NCI-H1436 treated with DMSO at 0.1 percent for 48 hours (cell line): ENCODE results near the gene RIMBP2.

ENCODE experiments used
- DNase-seq: peaks from one replicate; lab custom pipeline; 2025; lab: John Stamatoyannopoulos, UW

RIMBP2 gene

DNA sequence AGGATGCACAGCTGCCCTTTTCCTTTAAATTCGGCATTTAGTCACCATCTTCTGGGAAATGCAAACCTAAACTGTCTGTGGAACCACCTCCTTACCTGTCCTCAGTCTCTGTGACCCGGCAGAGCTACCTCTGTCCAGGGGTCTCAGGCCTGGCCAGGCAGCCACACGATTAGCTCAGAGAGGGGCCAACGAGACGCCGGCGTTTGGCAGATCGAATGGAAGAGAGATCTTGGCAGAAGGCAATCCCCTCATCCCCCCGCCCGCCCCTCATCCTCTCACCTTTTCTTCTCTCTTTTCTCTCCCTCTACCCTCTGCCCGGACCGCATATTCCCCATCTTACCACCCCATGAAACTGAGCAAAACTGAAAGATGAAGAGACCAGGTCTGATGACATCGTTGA, 277.4 kb downstream of the RIMBP2 start:
- DNase-seq: no peak

DNA sequence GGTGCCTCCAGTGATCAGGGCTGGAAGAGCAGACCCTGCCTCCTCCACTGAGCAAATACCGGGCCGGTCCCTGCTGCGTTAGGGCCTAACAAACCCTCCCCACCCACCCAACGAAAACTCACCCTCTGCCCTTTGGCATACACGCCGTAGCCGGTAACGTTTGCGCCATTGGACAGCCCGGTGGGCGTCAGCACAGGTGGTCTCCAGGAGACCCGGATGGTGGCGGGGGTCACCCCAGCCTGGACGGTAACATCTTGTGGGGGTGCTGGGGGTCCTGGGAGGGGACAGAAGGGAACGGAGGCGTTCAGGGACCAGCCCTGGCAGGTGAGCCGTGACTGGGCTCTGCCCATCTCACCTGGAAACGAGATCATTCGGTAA, 277.9 kb downstream of the RIMBP2 start:
- DNase-seq: no peak

DNA sequence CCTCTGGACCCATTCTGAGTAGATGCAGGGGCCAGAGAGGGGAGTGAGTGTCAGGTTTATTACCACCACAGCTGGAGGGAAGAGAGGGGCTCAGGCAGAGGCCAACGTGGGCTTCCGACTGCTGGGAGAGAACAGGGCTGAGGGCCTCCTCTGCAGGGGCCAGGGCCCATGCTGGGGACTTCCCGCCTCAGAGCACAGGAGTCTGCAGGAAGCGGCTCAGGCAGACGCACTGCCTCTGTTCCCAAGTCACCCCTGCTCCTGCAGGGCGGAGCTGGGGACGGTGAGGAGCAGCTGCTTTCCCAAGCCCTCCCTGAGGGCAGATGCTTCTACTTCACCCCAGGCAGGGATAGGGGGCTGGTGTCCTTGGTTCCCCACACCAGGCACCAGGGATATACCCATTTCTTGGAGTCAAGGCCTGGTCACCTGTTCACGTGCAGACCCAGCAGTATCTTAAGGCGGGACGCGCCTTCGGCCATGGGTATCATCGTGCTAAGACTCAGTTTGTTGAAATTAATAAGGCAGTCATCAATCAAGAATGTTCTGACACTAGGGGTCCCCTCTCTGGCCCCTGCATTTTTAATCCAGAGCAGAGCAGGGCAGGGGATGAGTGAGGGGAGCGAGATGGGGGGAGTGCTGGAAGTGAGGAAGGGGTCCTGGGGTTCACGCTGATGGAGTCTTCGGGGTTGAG, 278.4 kb downstream of the RIMBP2 start:
- no peak for DNase-seq

DNA sequence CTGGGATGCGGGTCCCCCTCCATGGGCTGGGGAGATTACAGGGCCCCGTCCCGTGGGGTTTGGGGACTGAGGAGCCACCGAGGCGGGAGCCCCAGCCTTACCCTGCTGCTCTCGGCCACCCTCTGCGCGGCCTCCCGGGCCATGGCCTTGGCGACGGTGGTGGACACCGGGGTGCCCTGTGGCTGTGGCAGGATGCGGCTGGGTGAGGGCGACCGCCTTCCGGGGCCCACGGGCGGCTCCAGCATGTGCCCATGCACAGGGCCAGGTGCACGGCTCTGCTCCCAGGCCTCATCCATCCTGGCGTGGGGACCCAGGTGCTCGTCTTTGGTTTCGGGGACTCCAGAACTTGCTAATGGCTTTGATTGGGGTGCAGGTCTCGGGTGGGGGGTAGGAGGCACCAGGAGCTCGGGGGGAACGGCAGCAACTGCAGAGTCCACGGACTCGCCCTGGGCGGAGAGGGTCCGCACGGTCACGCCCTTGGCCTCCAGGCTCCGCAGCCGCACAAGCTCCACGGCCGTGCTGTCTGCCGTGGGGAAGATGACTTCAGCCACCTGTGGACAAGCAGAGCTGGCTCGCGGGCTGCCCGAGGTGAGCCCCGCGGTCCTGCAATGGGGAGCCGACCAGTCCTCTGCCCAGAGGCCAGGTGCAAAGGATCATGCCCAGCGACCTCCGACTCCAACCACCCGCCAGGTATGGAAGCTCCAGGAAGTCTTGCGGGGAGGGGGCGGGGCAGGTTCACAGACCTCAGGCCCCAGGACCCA, 279.2 kb downstream of the RIMBP2 start:
- no peak for DNase-seq

DNA sequence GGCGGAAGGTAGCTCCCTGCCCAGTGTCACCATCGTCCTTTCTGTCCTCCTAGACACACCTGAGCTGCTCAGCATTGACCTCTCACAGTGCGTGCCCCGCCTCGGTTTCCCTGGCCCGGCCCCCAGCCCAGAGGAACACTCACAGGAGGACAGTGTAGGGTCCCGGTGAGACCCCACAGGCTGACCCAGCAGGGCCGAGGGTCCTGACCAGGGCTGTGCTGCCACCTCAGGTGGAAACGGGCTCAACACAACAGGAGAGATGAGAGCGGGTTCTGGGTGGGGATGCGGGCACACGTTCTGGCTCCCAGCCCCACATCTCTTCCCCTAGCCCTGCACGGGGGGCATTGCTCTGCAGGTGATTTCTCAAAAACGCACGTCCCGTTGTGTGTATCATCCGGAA, 280.3 kb downstream of the RIMBP2 start:
- no peak for DNase-seq

DNA sequence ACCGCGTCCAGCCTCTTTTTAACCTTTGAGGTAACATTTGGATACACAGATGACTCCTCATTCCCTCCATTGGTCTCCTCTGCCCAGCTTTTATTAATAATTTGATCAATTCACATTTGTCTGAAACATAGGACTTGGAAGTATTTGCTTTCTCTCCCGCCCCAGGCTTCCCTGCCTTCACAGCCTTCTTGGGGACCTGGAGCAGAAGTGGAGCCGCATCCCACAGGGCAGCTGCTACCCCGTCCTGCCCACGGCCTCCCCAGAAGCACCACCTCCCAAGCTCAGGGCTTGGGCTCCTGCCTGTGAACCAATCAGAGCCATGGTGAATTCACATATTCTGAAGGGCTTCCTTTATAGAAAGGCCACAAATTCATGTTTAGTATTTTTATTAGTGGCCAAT, 280.8 kb downstream of the RIMBP2 start:
- DNase-seq: no peak

DNA sequence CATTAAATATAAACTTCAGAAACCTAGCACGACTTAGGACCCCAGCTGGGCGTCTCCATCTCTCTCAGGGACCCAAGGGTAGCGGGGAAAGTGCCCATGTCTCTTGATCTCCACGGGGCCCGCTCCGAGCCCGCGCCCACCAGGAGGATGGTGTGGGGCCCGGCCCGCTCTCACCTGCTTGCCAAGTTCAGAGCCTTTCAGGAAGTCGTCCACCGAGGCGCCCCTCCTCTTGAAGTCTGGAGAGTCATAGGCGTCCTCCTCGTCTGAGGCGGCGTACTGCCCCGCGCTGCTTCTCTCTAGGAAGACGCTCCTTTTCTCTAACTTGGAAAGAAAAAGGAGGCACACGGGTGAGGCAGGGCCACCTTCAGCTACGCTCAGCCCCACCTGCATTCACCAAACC, 281.5 kb downstream of the RIMBP2 start:
- DNase-seq: no peak

DNA sequence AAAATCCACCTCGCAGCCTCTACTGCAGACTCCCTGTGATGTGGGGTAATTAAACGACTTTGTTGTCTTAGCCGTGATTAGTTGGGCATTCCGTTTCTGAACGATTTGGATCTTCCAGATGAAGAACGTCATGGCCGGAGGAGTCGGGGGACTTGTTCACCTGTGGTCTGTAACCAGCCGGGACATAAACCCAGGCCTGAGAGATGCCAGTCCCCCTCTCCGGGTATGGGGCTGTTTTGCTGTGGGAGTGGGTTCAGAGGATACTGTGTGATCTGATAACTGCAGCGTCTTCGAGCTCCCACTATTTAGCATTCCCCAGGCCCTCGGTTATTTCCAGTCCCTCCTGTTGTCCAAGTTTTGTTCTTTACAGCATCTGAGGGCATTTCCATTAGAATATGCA, 282.3 kb downstream of the RIMBP2 start:
- no peak for DNase-seq

DNA sequence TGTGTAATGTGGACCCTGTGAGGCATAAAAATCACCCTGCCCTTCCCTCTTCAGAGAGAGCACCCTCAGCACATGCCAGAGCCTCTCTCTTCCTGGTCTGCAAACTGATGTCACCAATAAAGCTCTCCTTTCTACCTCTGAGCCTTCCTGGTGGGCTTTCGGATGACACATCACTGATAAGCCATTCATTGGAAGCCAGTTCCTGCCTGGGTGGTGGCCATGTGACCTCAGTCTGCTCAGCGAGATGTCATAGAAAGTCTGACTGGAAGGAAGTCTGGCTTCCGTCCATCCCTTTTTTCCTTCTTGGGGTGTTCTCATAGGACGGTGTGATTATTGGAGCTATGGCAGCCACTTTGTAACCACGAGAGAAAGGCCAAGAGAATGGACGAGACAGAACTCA, 282.7 kb downstream of the RIMBP2 start:
- DNase-seq: no peak

DNA sequence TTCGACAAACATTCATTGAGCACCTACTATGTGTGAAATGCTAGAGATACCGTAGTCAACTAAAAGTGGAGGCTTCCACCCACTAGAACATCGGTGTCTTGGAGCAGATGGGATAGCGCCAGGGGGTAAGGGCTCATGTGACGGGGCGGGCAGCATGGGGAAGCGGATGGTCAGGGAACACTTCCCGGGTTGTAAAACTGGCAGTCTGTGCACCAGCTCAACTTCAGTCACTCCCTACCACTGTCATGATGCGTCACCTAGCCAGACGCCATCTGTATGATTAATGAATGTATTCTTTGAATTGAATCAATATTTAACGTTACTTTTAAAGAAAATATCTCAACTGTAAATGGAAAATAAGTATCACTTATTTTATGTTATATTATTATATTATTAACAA, 284.9 kb downstream of the RIMBP2 start:
- no peak for DNase-seq

DNA sequence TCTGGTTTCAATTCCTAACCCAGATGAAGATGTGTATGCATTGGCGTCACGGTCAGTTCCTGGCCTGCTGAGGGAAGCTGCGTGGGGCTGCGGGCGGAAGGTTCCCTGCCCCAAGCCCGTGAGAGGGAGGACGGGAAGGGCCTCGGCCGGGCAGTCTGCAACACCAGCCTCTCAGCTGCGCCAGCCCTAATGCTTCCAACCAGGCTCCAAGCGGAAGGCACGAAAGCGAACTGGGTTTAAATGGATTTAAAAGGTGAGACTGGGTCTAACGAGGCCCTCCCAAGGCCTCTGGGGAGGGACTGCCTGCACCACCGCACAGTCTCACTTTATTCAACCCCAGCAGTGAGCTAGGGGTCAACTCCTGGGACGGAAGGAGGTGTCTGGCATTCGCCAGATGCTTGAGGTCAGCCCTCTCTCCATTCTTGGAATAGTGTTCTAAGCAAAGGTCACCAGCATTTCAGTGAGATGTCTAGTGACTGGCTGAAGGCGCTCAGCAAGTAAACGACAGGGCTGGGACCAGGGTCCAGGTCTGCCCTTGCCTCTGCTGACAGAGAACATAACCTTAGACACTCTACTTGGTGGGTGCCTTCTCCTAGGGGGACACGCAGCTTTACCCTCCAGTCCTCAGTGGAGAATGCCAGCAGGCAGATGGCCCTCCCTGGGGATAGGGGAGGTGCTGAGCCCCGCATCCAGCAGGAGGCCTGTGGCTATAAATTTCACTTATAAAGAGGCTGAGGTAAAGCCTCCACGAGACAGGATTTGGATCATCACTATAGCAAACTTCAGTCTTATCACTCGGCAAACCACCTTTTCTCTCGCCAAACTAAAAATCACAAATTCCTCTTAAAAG, 286.2 kb downstream of the RIMBP2 start:
- DNase-seq: no peak

DNA sequence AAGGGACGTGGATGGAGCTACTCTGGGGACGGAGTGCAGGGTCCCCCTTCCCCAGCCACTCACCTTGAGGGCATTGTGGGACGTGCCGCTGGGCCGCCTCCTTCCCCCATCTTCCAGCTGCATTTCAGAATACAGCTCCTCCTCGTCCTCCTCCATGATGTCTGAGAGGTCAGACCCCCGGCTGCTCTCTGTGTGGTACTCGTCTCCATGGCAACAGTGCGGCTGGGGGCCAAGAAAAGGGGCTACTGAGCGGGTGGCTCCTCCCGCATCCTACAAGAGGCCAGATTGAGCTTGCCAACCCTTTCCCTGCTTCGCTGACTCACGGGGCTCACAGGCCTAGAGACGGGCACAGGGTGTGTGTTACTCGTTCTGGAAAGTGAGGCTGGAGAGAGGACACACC, 288.0 kb downstream of the RIMBP2 start:
- DNase-seq: no peak

DNA sequence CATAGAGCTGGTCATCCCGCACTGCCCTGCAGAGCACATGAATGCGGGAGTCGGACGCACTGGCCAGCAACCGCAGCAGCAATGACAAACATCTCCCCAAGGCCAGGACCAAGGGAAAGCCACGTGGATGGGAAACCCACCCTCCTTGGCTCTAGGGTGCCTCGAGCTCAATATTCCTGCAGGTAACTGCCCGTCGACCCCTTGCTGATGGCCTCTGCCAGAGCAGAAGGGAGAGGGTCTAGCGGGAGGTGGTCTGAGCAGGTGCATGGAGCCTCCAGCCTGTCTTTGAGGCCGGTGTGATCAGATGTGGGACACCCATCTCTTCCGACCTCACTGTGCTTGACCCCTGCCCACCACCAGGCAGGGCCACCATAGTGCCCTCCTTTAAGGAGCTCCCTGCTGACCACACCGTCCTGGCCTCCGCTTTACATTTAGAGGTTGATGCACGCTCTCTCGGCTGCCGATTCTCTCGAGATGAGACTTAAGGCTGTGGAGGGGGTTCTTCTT, 288.7 kb downstream of the RIMBP2 start:
- DNase-seq: no peak

DNA sequence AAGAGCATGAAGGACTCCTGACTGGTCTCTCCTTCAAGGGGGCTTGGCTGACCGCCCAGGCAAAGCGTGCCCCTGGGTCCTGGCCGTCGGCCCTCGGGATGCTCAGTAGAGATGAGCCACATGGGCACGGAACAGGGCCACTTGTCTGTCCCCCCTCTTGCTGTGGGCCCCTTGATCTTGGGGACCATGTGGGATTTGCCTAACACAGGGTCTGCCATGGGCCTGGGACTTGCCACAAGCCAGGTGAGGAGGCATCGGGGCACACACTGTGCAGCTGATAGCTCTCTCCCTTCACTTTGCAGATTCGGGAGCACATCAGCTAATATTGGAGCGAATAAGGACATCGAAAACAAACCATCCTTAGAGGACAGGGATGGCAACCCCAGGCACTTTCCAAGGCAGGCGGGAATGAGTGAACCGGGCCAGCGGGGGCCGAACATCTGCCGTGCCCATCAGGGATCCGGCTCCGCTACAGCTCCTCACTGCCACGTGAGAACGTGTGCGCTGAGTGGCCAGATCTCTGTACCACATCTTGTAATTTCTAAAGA, 290.3 kb downstream of the RIMBP2 start:
- no peak for DNase-seq

DNA sequence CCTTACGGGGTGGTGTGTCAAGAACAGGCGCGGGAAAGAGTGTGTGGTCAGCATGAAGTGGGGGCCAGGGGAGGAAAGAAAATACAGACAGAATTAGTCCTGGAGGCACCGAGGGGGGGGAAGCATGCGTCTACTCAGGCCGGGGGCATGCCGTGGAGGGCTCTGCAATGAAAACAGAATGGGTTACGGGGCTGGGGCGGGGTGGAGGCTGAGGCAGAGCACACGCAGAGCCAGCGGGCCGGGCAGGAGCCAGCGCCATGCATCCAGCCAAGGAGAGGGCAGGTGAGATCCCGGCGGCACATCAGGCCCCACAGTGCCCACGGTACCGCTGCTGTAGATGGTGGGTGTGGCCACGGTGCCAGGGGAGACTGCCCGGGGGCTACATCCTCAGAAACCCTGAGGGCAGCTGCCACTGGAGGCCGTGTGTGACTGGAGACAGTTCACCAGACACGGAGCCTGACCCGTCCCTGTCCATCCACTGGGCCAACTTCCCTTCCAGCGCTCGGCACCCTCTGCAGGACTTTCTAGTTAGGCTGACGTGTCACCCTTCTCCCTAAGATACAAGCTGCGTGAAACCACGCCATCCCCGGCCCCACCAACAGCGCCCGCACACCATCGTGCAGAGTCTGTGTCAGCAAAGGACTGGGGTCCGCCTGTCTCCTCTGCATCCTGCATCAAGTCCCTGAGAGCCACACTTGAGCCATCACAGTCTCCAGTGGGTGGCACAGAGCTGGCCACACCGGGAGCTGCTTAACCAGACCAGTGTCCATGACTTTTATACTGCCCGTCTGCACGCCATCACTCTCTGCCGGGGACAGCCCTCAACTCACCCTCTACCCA, 291.0 kb downstream of the RIMBP2 start:
- no peak for DNase-seq

DNA sequence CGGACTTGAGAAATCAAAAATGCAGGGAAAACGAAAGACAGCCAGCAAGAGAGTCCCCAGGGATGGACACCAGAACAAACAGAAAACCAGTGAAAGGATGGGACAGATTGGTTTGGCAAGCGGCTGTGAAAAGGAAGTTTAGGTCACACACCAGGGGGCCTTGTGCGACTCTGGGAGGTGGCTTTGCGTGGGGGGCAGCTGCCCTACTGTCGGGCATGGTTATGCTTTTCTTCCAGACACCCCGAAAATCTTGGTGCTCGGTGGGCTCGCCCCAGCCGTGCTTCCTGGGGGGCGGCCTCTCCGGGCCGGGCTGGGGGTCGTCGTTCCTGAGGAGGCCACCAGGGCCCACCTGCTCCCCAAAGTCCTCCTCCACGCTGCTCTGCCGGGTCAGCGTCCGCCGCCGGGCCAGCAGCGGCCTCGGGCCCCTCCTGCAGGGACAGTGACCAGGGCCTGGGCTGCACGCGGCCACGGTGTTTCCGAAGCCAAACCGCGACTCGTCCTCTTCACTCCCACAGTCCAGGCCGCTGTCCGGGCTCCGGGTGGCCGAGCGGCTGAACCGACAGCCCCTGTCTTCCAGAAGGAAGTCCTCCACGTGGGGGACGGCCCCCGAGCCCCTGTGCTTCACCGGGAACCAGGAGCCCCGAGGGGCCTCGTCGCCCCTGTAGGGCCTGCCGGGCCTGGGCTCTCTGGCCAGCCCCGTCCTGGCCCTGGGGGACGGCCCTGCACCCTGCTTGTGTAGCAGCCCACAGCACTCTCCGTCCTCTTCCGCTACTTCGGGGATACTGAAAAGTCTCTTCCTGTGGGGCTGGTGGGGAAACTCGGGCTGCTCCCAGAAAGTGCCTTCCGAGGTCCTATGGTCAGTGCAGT, 291.9 kb downstream of the RIMBP2 start:
- DNase-seq: no peak

DNA sequence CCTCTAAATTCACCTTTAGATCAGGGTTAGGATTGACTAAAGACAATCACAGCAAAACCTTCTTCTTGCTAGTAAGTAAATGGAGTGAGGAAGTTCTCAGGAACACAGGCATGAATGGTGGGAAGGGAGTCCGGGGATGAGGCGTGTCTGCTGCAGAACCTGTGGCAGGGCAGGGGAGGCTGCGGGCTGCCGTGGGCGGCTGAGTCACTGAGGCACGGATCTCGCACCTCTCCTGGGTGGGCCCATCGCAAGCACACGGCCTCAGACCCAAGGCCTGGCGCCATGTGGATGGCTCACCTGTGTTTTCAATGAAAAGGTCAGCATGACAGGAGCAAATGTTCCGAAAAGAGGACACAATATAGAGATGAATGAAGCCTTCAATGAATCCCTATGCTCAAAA, 293.0 kb downstream of the RIMBP2 start:
- DNase-seq: no peak

DNA sequence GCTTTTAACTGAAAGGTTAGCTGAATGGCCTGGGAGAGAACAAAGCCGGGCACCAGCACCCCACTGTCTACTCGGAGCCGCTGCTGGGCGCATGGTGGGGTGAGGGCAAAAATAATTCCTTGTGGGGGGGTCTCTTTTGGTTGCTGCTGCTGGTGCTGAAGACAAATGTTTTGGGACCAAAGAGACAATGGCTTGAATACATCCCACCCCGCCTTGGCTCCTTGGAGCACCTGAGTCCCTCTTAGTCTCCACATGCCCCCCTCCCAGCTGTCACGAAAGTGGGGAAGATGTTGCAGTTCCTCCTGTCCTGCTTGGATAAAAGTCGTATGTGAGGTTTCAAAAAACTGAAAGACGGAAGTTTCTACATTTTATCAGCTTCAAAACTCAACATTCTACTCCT, 293.4 kb downstream of the RIMBP2 start:
- no peak for DNase-seq

DNA sequence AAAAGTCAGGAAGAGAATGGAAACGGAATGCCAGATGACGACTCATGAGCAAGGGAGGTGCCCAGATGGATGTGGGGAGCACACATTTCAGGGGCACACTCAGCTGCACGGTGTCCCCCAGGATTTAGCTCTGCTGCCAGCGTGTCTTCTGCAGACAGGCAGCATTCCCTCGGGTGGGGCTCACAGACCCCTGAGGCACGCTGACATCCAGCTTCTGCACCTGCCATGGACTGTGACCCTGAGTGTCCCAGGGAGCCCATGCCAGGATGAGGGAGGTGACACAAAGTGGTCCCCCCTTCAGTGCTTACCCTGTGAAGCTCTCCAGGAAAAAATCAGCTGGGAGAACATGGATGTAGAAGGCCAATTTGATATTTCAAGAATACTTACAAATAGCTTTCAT, 294.2 kb downstream of the RIMBP2 start:
- no peak for DNase-seq

DNA sequence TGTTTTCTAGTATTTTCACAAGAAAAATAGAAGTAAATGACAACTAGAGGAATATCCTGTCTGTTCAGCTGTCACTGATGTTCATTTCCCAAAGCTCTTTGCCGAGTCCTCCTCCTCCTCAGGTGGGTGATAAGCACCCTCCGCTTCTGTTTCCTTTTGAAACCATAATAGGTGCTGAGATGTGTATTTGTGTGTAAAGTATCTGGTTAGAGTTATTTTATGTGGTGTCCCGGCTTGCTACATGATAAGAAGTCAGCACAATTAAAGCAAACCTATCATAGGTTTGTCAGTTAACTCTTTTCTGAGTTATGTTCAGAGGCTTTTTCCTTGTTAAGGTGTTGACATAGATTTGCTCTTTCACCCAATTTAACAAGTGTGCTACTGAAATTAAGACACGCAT, 296.0 kb downstream of the RIMBP2 start:
- DNase-seq: no peak

DNA sequence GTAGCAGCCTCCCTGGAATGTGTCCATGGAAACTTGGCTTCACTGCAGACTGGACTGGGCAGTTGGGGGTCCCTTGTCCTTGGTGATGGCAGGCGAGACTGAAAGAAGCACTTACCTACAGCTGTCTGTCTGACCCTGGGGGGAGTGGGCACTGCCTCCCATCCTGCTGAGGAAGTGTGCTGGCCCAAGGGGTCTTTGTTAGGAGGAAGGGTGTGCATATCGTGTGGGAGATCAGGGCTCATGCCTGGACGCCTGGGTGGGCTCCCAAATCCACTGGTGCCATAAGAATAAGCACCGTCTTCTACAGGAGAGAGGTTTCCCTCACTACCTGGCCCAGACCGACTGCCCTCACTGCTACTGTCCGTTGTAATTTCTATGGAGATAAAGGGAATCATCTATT, 297.0 kb downstream of the RIMBP2 start:
- no peak for DNase-seq
